HG03108 (cell line): ENCODE data around the gene ACACA.

Experiments used
- ATAC-seq: cut with Tn5 transposase; IDR thresholded peaks from one replicate; pipeline ENCODE4 v1.9.1; 2021; ENCODE audit warnings: moderate library complexity; ENCODE audit not compliant: unreplicated experiment

ACACA gene

GRCh38 chr17:37399265-37399803, 7.3 kb downstream of the ACACA start:
- no peak for ATAC-seq

- ATAC-seq: no peak
Measured at GRCh38 chr17:37393352-37393751, 13.3 kb downstream of the ACACA start.

- ATAC-seq: peak; percentile 51
Measured at GRCh38 chr17:37392024-37392590, 14.5 kb downstream of the ACACA start.

GRCh38 chr17:37391146-37391545, 15.5 kb downstream of the ACACA start:
- no peak for ATAC-seq

GRCh38 chr17:37389160-37389559, 17.5 kb downstream of the ACACA start:
- ATAC-seq: no peak

GRCh38 chr17:37388266-37388665, 18.4 kb downstream of the ACACA start:
- ATAC-seq: no peak

GRCh38 chr17:37386462-37386861, 20.2 kb downstream of the ACACA start:
- ATAC-seq: no peak

GRCh38 chr17:37385474-37385990, 21.1 kb downstream of the ACACA start:
- no peak for ATAC-seq

- ATAC-seq: no peak
Measured at GRCh38 chr17:37384560-37385149, 22.0 kb downstream of the ACACA start.

GRCh38 chr17:37382056-37382455, 24.6 kb downstream of the ACACA start:
- no peak for ATAC-seq

- ATAC-seq: no peak
Measured at GRCh38 chr17:37375706-37376105, 30.9 kb downstream of the ACACA start, which contains the start of gene C17orf78. Gene C17orf78 (plus strand): TSS chr17:37375985. CDS start chr17:37376093, 108 bp downstream.

GRCh38 chr17:37373530-37374159, 33.0 kb downstream of the ACACA start:
- no peak for ATAC-seq

GRCh38 chr17:37368577-37368976, 38.1 kb downstream of the ACACA start:
- ATAC-seq: no peak

GRCh38 chr17:37365589-37365988, 41.0 kb downstream of the ACACA start:
- ATAC-seq: no peak

- no peak for ATAC-seq
Measured at GRCh38 chr17:37361543-37361942, 45.1 kb downstream of the ACACA start.

- ATAC-seq: no peak
Measured at GRCh38 chr17:37360632-37361031, 46.0 kb downstream of the ACACA start.

- no peak for ATAC-seq
Measured at GRCh38 chr17:37359682-37360188, 46.9 kb downstream of the ACACA start.

GRCh38 chr17:37358830-37359681, 47.6 kb downstream of the ACACA start:
- peak; percentile 91 for ATAC-seq

- ATAC-seq: no peak
Measured at GRCh38 chr17:37358098-37358829, 48.4 kb downstream of the ACACA start.
